Neural crest cell (in vitro differentiated cells): Measurements from ENCODE around the gene QRFP. TPM values are rescaled to one million over a fixed set of nuclear protein-coding genes. Genes with fewer than 3 reads are reported as not detected.

ENCODE experiments used
- DNase-seq: peaks from one replicate; pipeline ENCODE4 v3.0.0; 2021; ENCODE audit warnings: low read depth, mixed read lengths, low spot score
- H3K27ac Mint-ChIP-seq: one replicate; pipeline ENCODE4 v1.8.0; 2021; ENCODE audit warnings: mild to moderate bottlenecking, mixed read lengths; ENCODE audit not compliant: unreplicated experiment
- H3K27me3 Mint-ChIP-seq: 2 replicates; pipeline ENCODE4 v1.8.0; 2021; ENCODE audit warnings: low read depth, mild to moderate bottlenecking, mixed read lengths
- H3K36me3 Mint-ChIP-seq: 2 replicates; pipeline ENCODE4 v1.8.0; 2021; ENCODE audit warnings: low read depth, mild to moderate bottlenecking, mixed read lengths
- H3K4me1 Mint-ChIP-seq: 2 replicates; pipeline ENCODE4 v1.8.0; 2021; ENCODE audit warnings: mixed read lengths
- H3K4me3 Mint-ChIP-seq: one replicate; pipeline ENCODE4 v1.8.0; 2021; ENCODE audit warnings: mild to moderate bottlenecking, mixed read lengths
- H3K9me3 Mint-ChIP-seq: 2 replicates; pipeline ENCODE4 v1.8.0; 2021; ENCODE audit warnings: mixed read lengths
- CTCF ChIP-seq: fragments of 200-600 bp; sonication (generic); conservative IDR thresholded peaks from 2 replicates; pipeline ENCODE4 v1.5.0; 2021; ENCODE audit warnings: antibody characterized with exemption, mild to moderate bottlenecking
- total RNA-seq: library from RNA; stranded (reverse); gene quantifications from 2 replicates; pipeline ENCODE4 v1.2.1, GENCODE V29; 2021

Gene QRFP
- total RNA-seq, 1 donor from 2014 or later = not detected

DNA sequence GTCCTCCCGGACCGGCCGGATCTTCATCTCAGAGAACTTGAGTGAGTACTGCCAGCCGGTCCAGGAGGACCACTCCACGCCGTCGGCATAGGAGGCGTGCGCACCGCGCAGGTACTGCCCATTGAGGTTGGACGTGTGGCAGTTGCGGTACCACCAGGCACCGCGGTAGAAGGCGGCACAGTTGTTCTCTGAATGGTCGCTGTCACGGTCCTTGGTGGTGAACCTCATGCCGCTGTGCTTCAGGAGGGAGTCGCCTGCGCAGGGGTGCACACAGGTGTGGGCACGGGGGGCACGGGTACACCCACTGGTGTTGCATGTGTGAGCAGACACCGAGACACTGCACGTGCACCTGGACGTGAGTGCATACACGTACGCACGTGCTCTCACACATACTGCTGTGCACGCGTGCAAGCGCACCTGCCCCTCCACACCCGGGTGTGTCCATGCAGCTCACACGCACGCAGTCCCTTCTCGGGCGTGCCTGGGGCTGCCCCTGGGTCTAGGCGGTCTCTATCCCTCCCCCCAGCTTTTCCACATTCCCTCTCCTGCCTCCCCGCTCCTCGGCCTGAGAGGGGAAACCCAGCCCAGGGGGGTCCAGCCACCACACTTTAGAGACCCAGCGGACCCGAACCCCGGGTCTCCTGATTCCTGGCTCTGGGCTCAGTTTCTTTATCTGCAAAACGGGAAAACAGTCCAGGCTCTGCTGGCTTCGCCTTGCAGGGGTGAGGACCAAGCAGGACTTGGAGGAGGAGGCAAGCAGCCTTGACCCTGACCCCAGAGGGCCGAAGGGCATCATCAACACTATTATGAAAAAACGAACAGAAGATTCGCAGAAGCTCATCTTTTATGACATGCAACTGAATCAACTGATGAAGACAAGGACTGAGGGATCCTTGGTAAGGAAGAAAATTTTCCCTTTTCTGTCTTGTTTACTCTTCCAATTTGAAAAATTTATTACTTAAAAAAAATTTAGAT lies 7.7 kb upstream of the QRFP start:
- no peak overlapping the region for H3K27ac Mint-ChIP-seq
- H3K27me3 Mint-ChIP-seq = peaks cover 7% of the 10 kb centered on the region
- DNase-seq = no peak
- H3K9me3 Mint-ChIP-seq = no peaks in the 10 kb centered on the region
- peaks cover 6% of the 10 kb centered on the region for H3K4me1 Mint-ChIP-seq
- no peaks in the 10 kb centered on the region for H3K36me3 Mint-ChIP-seq
- no peak for TF ChIP-seq CTCF
- H3K4me3 Mint-ChIP-seq = no peak overlapping the region

DNA sequence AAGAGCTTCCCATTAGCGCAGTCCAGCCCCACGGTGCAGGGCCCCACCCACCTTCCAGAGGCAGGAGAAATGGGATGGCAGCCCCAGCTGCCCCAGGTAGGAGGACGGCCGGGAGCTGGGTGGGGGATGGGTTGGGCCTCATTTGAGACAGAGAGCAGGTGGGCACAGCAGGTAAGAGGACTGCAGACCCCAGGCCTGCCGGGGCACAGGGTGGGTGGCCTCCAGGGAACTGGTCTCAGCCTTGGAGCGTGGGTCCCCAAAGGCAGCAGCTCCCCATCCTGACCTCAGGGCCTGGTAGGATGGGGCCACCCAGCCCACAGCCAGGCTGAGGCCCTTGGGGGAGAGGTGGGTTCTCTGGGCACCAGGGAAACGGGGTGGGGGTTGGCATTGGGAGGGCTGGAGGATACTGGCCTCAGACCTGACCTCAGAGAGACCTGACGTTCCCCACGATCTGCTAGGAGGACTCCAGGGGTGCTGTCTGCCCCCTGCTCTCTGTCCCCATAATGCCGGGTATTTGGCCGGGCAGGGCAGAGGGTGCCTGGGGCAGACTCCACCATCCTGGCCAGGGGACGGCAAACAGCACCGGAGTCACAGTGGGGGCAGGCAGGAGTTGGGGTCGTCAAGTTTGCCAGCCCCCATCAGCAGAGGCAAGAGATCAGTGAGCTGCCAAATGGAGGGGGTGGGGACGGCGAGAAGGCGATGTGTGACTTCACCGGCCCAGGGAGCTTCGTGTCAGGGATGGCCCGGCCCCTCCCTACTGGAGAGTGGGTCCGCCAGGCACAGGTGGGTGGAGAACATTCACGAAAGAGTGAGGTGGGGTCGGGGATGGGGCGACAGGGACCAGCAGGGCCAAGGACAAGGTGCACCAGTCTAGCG lies 6.8 kb upstream of the QRFP start:
- no peak for TF ChIP-seq CTCF

DNA sequence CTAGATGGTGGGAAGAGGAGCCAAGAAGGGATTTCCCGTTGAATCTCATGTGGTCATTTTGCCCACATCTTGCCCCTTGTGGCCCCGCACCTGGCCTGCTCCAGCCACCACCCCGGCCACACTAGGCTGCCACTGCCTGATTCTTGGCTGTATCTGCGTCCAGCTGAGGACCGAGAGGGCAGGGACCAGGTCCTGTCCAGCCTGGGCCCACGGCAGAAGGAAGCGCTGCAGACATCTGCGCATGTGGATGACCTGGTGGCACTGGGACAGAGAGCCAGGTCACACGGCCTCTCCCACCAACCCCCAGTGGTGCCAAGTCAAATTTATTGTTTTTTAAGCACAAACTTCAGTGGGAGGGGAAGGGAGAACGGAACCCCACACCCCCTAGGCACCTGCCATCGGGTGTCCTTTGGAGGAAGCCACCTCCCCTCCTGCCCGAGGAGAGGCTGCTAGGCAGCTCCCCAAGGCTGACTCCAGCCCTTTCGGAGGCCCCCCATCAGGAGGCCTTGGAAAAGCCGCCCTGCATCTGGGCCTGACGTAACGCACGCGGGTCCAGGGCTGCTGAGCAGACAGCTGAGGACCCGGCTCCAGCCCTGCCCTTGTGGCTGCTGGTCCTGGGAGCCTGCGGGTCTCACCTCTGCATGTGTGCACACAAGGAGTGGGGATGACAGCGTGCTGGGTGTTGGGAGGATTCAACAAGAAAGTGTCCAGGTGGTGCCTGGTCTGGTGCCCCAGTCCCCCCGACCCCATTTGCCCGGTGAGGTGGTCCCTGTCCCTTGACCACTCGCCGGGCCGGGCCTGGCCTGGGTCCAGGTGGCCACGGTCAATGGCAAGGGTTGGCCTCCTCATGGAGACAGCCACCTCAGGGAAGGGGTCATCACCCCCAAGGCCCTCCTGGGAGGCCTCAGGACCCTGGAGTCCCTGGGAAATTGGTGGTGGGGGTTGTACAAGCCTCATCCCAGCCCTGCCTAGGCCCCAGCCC lies 5.9 kb upstream of the QRFP start:
- H3K4me3 Mint-ChIP-seq = no peak overlapping the region
- no peak for TF ChIP-seq CTCF
- H3K36me3 Mint-ChIP-seq = no peaks in the 10 kb centered on the region
- peaks cover 4% of the 10 kb centered on the region for H3K27me3 Mint-ChIP-seq
- DNase-seq = no peak
- no peak overlapping the region for H3K27ac Mint-ChIP-seq
- no peaks in the 10 kb centered on the region for H3K9me3 Mint-ChIP-seq
- no peaks in the 10 kb centered on the region for H3K4me1 Mint-ChIP-seq

More for the DNA sequence above, 6.8 kb upstream of the QRFP start:
- peaks cover 6% of the 10 kb centered on the region for H3K4me1 Mint-ChIP-seq
- DNase-seq = no peak
- H3K27me3 Mint-ChIP-seq = peaks cover 7% of the 10 kb centered on the region
- H3K27ac Mint-ChIP-seq = no peak overlapping the region
- no peaks in the 10 kb centered on the region for H3K9me3 Mint-ChIP-seq
- H3K4me3 Mint-ChIP-seq = no peak overlapping the region
- H3K36me3 Mint-ChIP-seq = no peaks in the 10 kb centered on the region

GRCh38 chr9:130901498-130902203 lies 5.0 kb upstream of the QRFP start:
- H3K36me3 Mint-ChIP-seq = no peaks in the 10 kb centered on the region
- peaks cover 4% of the 10 kb centered on the region for H3K27me3 Mint-ChIP-seq
- H3K4me3 Mint-ChIP-seq = no peak overlapping the region
- no peak for DNase-seq
- H3K9me3 Mint-ChIP-seq = no peaks in the 10 kb centered on the region
- TF ChIP-seq CTCF = no peak
- H3K27ac Mint-ChIP-seq = no peak overlapping the region
- H3K4me1 Mint-ChIP-seq = no peaks in the 10 kb centered on the region
